Mucosa of rectum (tissue), 2 donors: ENCODE data around the gene CRYGD.

Experiments used
- H3K27ac ChIP-seq, 2 donors: one replicate each; pipeline ENCODE4 v1.7.0; 2013; ENCODE audit warnings: inconsistent platforms in 2 of 2, low read depth in 2 of 2, low read length in 2 of 2
- H3K27me3 ChIP-seq, 2 donors: one replicate each; pipeline ENCODE4 v1.7.0; 2013; ENCODE audit warnings: low read length in 2 of 2; ENCODE audit not compliant: control insufficient read depth in 2 of 2, insufficient read depth in 2 of 2
- H3K36me3 ChIP-seq, 2 donors: one replicate each; pipeline ENCODE4 v1.7.0; 2013; ENCODE audit warnings: low read length in 2 of 2; ENCODE audit not compliant: control insufficient read depth in 2 of 2, insufficient read depth in 2 of 2
- H3K4me1 ChIP-seq, 2 donors: one replicate each; pipeline ENCODE4 v1.7.0; 2013; ENCODE audit warnings: low read length in 2 of 2, mild to moderate bottlenecking in 1 of 2; ENCODE audit not compliant: control insufficient read depth in 2 of 2, insufficient read depth in 2 of 2
- H3K4me3 ChIP-seq, 2 donors: one replicate each; pipeline ENCODE4 v1.7.0; 2013; ENCODE audit warnings: low read length in 2 of 2
- H3K9ac ChIP-seq, 2 donors: one replicate each; pipeline ENCODE4 v1.7.0; 2013; ENCODE audit warnings: low read length in 2 of 2, low read depth in 1 of 2, mild to moderate bottlenecking in 1 of 2
- H3K9me3 ChIP-seq, 2 donors: one replicate each; pipeline ENCODE4 v1.7.0; 2013; ENCODE audit warnings: low read length in 2 of 2; ENCODE audit not compliant: control insufficient read depth in 2 of 2
- donor health status: healthy.
- donor health status: Normal muscosa, but diverticular disease.

Gene CRYGD

DNA sequence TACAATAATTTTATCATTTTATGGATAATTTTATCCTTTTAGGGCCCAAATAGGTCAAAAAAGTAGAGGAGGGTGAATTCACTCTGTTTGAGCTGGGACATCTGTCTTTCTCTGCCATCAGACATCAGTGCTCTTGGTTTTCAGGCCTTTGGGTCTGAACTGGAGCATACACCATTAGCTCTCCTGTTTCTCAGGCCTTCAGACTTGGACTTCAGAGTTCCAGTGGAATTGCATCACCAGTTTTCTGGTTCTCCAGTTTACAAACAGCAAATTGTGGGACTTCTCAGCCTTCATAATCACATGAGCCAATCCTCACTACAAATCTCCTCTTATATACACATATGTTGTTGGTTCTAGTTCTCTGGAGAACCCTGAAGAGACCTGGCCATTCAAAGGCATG, 33.9 kb downstream of the CRYGD start:
- Histone ChIP-seq H3K27me3 (no peaks in the 10 kb centered on the region), H3K9ac (no peak overlapping the region), H3K27ac (no peak overlapping the region), H3K9me3 (no peaks in the 10 kb centered on the region), H3K4me3 (no peak overlapping the region), H3K36me3 (no peaks in the 10 kb centered on the region), H3K4me1 (no peaks in the 10 kb centered on the region)

DNA sequence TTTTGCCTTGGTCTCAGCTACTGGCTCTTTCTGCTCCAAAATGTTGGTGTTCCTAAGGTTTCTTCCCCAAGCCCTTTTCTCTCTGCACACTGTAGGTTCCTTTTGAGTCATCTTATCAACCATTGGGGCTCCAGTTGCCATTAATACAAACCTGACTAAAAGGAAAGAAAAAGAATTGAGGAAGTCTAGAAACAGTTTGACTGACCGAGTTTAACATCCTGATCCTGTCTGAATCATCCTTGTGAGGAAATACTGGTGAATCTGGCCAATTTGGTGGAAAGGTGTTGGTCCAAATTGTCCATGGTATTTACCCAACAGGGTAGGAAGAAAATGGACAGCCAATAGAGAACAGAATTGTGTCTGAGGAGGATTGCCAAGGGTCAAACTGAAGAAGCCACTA, 38.3 kb downstream of the CRYGD start:
- Histone ChIP-seq H3K27ac (no peak overlapping the region), H3K9me3 (no peaks in the 10 kb centered on the region), H3K36me3 (no peaks in the 10 kb centered on the region), H3K4me3 (no peak overlapping the region), H3K9ac (no peak overlapping the region), H3K27me3 (no peaks in the 10 kb centered on the region), H3K4me1 (no peaks in the 10 kb centered on the region)

DNA sequence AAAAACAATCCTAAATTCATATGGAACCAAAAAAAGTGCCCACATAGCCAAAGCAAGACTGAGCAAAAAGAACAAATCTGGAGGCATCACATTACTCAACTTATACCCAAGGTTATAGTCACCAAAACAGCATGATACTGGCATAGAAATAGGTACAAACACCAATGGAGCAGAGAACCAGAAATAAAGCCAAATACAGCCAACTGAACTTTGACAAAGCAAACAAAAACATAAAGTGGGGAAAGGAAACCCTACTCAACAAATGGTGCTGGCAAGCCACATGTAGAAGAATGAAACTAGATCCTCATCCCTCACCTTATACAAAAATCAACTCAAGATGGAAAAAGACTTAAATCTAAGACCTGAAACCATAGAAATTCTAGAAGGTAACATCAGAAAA, 40.5 kb downstream of the CRYGD start:
- no peak overlapping the region for H3K27ac ChIP-seq
- H3K9me3 ChIP-seq: no peaks in the 10 kb centered on the region
- no peaks in the 10 kb centered on the region for H3K4me1 ChIP-seq
- H3K4me3 ChIP-seq: no peak overlapping the region
- no peak overlapping the region for H3K9ac ChIP-seq
- H3K36me3 ChIP-seq: no peaks in the 10 kb centered on the region
- no peaks in the 10 kb centered on the region for H3K27me3 ChIP-seq

DNA sequence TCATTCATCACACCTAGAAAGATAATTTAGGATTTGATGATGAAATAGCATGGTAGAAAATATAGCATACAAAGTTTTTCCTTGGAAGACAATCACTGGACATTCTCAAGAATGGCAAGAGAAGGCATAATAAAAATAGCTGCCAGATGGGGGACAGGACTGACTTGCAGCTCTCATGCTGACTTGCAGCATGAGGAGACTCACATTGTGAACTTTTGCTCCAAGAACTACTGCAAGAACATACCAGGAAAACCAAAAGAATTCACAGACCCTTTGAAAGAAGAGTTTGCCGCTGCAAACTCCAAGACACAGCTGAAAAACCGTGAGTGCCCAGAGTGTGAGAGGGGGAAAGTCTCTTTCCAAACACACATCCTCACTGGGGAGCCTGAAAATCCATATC, 47.0 kb downstream of the CRYGD start:
- Histone ChIP-seq H3K4me1 (peaks cover 0 to 2% of the 10 kb centered on the region in 2 donors), H3K27ac (no peak overlapping the region), H3K27me3 (peaks cover 0 to 3% of the 10 kb centered on the region in 2 donors), H3K9ac (no peak overlapping the region), H3K9me3 (no peaks in the 10 kb centered on the region), H3K36me3 (no peaks in the 10 kb centered on the region), H3K4me3 (no peak overlapping the region)

DNA sequence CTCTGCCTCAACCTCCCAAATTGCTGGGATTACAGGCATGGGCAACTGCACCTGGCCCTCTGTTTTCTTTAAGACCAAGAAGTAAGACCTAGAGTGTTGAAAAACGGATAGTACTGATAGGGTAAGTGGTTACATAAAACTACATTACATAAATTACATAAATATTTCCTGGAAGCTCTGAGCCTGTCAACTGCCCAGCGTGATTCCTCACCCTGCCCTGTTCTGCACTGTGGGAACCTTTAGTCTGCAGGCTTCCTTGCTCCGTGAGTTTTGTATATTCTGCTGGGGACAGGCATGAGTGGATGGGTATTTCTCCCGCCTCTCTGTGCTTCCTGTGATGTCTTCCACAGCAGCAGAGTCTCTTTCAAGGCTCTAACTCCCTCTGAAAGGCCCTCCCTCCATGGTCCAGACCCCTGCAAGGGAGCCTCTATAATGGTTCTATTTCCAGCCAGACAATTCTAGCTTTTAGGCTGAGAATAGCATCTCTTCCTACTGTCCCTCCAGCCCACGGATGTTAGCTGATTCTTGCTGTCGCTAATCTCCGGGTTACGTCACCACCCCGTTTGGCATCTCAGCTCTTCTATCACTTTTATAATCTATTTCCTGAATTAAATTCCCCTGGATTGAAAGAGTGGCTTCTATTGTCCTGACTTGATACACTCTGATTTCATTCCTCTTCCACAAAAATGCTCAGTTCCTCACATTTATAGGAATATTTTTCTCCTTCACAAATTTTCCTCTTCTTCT, 49.5 kb downstream of the CRYGD start:
- Histone ChIP-seq H3K27me3 (peaks cover 0 to 3% of the 10 kb centered on the region in 2 donors), H3K4me3 (no peak overlapping the region), H3K27ac (no peak overlapping the region), H3K9ac (peak overlapping the region in 1 of 2 donors; percentile 15), H3K4me1 (peaks cover 0 to 2% of the 10 kb centered on the region in 2 donors), H3K9me3 (no peaks in the 10 kb centered on the region), H3K36me3 (no peaks in the 10 kb centered on the region)

DNA sequence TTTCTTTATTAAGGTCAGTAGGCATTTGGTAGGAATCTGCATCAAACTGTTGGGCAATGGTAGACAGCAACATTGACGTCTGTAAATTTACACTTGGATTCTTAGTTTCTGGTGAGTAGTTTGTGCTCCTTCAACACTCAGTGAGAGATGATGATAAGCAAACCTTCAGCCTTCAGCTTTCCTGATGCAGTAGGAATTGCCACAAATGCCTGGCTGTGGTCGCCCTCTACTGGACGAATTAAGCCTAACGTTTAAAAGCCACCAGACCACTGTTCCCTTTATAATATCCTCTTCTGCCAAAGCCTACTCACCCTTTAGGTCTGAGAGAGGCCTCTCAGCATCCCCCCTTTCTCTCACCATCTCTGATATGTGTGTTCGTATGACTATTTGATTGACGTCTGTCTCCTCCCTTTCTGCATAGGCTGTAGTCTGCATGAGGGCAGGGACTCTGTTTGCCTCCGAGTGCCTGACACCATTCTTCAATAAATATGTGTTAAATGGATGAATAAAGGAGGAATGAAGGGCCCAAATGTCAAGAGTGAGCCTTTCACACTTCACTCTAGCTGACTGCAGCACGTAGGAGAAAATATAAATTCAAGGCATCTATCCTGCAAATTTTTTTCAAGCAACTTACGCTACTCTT, 52.0 kb downstream of the CRYGD start:
- H3K9ac ChIP-seq: no peak overlapping the region
- H3K4me3 ChIP-seq: no peak overlapping the region
- H3K36me3 ChIP-seq: no peaks in the 10 kb centered on the region
- H3K9me3 ChIP-seq: no peaks in the 10 kb centered on the region
- H3K27me3 ChIP-seq: peaks cover 0 to 3% of the 10 kb centered on the region in 2 donors
- peaks cover 0 to 2% of the 10 kb centered on the region in 2 donors for H3K4me1 ChIP-seq
- H3K27ac ChIP-seq: no peak overlapping the region
